ENCODE measurements around the gene SPON1.
"Not testable (repeated sequence)": the region's sequence is repeated elsewhere in the genome, so short reads cannot be mapped to it uniquely, and the experiment has no call there.

SPON1 gene

GRCh38 chr11:13972043-13972910, 9.8 kb downstream of the SPON1 start:
- no peak overlapping the region for H3K27ac ChIP-seq
- DNase-seq (ENCODE audit: low read depth, low spot score), result no peak

- H3K27ac ChIP-seq, result no peak overlapping the region
- DNase-seq (ENCODE audit: low read depth, low spot score), result no peak
Measured at GRCh38 chr11:13972944-13973343, 10.4 kb downstream of the SPON1 start.

- no peak for DNase-seq (ENCODE audit: low read depth, low spot score)
- H3K27ac ChIP-seq, result no peak overlapping the region
Measured at GRCh38 chr11:13974631-13975030, 12.1 kb downstream of the SPON1 start.

- no peak overlapping the region for H3K27ac ChIP-seq
- no peak for DNase-seq (ENCODE audit: low read depth, low spot score)
Measured at GRCh38 chr11:13983081-13983751, 20.7 kb downstream of the SPON1 start.

DNA sequence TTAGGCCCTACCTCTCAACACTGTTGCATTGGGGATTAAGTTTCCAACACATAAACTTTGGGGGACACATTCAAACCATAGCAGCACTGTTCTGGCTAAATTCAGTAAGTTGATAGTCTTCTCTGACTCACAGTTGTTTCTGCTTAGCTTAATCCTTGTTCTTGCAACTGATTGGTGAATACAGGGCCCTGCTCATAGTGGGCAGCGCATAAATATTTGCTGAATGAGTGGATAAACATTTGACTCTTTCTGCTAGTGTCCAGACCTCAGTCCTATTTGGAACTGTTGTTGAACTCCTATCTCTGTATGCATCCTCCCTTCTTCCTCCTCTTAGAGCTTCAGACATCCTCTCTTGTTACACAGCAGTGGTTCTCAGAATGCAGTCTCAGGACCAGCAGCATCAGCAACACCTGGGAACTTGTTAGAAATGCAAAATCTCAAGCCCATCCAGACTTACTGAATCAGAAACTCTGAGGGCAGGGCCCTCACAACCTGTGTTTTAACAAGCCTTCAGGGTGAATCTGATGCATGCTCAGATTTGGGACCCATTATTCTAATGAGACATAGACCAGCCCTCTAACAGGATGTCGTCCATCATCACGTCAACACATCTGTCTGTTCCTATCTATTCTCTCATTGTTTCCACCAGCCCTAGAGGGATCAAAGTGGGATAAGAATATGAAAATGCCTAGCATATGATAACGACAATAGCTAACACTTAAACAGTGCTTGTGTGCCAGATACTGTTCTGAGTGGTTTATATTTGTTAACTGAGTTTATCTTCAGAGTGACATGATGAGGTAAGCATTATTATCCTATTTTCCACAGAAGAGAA, 22.3 kb downstream of the SPON1 start:
- no peak overlapping the region for H3K27ac ChIP-seq
- no peak for DNase-seq (ENCODE audit: low read depth, low spot score)

DNA sequence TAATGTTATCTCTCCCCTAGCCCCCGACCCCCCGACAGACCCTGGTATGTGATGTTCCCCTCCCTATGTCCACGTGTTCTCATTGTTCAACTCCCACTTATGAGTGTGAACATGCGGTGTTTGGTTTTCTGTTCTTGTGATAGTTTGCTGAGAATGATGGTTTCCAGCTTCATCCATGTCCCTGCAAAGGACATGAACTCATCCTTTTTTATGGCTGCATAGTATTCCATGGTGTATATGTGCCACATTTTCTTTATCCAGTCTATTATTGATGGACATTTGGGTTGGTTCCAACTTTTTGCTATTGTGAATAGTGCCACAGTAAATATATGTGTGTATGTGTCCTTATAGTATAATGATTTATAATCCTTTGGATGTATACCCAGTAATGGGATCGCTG, 24.2 kb downstream of the SPON1 start:
- DNase-seq (ENCODE audit: low read depth, low spot score), result not testable (repeated sequence)

GRCh38 chr11:13992158-13992856, 29.8 kb downstream of the SPON1 start:
- not testable (repeated sequence) for H3K27ac ChIP-seq; DNase-seq (ENCODE audit: low read depth, low spot score)

More for the DNA sequence above, 24.2 kb downstream of the SPON1 start:
- not testable (repeated sequence) for H3K27ac ChIP-seq

DNA sequence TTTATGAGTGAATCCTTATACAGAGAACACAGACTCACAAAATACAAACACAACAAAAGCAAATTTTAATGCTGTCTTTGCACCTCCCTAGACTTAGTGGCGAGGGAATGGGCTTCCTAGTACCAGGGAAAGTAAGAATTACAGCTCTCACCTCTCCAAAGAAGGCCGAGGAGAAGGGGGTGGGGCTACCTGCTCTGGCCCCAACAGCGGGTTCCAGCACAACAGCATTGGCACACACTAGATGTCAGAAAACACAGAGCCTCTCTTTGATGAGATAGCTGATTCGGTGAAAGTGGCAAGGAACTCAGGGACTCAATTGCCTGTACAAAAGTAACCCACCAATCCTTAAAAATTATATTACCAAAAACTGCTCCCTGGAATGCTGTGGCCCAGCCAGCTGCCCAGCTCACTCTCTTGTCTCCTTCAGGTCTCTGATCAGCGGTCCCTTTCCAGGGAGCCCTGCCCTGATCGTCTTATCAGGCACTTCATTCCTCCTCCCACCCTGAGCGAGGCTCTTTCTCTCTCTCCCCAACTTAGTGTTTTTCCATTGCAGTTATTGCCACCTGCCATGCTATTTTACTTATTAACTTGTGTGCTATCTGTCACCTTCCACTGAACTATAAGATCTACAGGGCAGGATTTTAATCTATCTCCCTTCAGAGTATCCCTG, 30.7 kb downstream of the SPON1 start:
- no peak for DNase-seq (ENCODE audit: low read depth, low spot score)

DNA sequence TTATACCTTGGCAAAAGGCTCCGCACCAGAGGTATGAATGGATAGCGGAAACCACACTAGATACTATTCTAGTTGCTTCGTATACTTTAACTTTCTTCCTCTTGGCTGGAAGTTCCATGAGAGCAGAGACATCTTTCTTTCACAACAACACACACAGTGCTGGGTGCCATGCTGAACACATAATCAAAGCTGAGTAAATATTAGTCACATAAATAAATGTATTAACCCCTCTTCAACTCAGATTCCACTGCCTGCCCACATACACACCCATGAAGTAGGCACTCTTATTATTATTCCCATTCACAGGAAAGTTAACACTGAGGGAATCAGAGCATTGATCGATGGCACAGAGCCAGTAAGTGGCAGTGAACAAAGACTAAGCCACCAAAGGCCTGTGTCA, 35.4 kb downstream of the SPON1 start:
- DNase-seq (ENCODE audit: low read depth, low spot score), result no peak
- no peak overlapping the region for H3K27ac ChIP-seq

More for the DNA sequence above, 30.7 kb downstream of the SPON1 start:
- H3K27ac ChIP-seq, result no peak overlapping the region

DNA sequence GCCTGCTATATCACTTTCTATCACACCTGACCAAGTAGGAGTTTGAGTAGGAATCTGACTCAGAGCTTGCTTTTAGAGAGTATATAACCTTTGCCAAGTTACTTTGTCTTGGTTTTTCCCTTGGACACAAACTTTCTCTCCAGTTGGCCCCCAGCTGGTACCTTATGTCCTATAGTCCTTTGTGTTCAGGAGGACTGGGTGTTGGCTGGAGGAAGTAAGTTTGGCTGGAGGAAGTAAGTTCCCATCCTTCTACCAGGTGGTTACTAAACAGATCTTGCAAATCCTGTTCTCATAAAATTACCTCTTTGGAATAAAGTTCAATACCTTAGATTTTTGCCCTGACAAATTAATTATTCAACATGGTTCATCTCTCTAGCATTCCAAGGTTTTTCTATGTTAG, 37.2 kb downstream of the SPON1 start:
- no peak overlapping the region for H3K27ac ChIP-seq
- DNase-seq (ENCODE audit: low read depth, low spot score), result no peak

DNA sequence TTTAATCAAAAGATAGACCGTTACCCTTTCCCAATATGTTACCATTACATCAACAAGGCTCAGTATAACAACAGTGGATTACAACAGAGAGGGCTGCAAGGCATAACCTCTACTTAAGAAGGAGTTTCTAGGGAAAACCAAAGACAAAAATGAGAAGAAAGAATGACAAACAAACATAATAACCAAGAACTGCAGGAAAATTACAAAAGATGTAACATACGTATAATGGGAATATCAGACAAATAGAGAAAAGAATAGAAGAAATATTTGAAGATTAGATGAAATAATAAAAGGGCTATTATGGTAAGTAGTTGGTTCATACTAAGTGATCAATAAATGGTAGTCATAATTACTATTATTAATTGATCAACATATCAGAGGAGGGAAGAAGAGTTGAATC, 39.1 kb downstream of the SPON1 start:
- DNase-seq (ENCODE audit: low read depth, low spot score), result no peak
- no peak overlapping the region for H3K27ac ChIP-seq

DNA sequence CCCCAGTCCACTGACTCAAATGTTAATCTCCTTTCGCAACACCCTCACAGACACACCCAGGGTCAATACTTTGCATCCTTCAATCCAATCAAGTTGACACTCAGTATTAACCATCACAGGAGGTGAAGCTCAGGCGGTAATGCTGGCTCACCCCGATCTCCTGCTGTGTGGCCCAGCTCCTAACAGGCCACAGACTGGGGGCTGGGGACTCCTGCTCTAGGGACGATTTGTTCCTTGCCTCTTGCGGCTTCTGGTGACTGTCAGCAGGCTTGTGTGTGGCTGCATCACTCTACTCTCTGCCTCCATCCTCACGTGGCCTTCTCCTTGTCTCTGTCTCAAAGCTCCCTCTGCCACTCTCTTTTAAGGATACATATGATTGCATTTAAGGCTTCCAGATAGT, 45.0 kb downstream of the SPON1 start:
- DNase-seq (ENCODE audit: low read depth, low spot score), result no peak
- H3K27ac ChIP-seq, result no peak overlapping the region

DNA sequence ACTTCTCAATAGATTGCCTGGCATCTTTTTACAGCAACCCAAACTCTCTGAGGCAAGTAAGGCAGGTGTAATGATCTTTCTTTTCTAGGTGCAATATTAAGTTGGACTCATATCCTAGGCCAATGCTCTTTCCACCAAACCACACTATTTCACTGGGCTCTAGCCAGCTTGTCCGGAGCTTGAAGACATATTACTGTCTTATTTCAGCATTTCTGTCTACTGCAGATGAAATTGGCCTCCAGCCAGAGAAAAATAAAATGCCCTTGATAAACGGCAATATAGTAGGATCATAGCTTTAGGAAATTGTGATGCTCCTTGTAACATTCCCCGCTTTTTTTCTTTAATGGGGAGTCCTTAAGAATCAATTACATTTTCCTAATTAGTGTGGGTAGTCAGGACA, 48.1 kb downstream of the SPON1 start:
- DNase-seq (ENCODE audit: low read depth, low spot score), result no peak
- H3K27ac ChIP-seq, result no peak overlapping the region

DNA sequence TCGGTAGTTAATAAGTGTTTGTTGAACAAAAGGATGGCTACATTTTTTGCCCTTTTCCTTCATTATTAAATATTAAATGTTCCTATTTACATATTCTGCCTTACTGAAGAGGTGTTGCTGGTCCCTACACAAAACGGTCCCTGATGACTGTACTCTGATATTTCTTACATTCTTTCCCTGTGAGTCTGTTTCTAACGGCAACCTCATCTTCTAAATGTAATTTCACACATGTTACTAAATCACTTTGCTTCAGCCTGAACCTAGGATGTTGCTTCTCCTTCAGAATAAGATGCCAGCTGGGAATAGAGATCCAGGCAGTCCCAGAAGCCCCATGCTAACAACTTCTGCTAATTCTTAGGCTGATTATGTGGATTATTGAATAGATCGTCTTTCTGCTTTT, 50.3 kb downstream of the SPON1 start:
- DNase-seq (ENCODE audit: low read depth, low spot score), result no peak

DNA sequence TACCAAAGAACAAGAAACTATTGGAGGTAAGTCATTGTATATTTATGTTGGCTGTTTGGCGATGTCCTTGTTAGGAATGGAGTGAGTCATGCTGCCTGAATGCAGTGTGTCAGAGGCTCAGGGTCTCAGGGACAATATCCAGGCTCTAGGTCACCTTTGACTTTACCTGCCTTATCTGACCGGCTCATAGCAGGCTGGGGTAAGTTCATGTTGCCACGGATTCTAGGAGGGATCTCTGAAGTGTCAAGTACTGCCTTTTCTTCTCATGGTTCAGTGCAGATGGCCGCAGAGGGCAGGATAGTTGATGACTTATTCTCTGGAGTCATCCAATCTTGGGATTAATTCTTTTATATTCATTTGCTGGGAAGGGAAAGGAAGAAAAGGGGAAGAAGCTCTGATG, 53.2 kb downstream of the SPON1 start:
- no peak for DNase-seq (ENCODE audit: low read depth, low spot score)
- no peak overlapping the region for H3K27ac ChIP-seq

More for the DNA sequence above, 50.3 kb downstream of the SPON1 start:
- no peak overlapping the region for H3K27ac ChIP-seq

- DNase-seq (ENCODE audit: low read depth, low spot score), result no peak
- no peak overlapping the region for H3K27ac ChIP-seq
Measured at GRCh38 chr11:14018441-14018840, 55.9 kb downstream of the SPON1 start.

- H3K27ac ChIP-seq, result no peak overlapping the region
- no peak for DNase-seq (ENCODE audit: low read depth, low spot score)
Measured at GRCh38 chr11:14021738-14022137, 59.2 kb downstream of the SPON1 start.

GRCh38 chr11:14022251-14022650, 59.7 kb downstream of the SPON1 start:
- no peak overlapping the region for H3K27ac ChIP-seq
- no peak for DNase-seq (ENCODE audit: low read depth, low spot score)

DNA sequence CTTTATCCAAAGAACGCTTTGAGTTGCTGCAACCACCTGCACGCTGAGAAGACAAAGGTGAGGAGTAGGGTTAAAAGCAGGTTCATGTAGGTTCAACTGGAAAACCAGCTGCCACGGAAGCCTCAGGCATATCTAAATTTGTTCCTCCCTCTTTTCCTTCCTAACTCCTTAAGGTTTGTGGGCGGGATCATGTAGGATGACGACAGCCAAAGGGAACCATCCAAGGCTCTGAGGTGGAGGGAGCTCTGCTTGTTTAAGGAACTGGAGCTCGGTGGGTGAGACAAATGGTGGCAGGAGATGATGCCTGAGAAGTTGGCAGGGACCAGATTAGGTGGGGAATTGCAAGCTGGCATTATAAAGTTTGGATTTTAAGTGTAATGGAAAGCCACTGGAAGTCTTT, 60.3 kb downstream of the SPON1 start:
- no peak overlapping the region for H3K27ac ChIP-seq
- DNase-seq (ENCODE audit: low read depth, low spot score), result no peak

- no peak for DNase-seq (ENCODE audit: low read depth, low spot score)
- no peak overlapping the region for H3K27ac ChIP-seq
Measured at GRCh38 chr11:14026961-14027360, 64.4 kb downstream of the SPON1 start.
